Right lung (tissue), 5 donors: ENCODE data around the gene LINGO3. TPM values are rescaled to one million over a fixed set of nuclear protein-coding genes. Genes with fewer than 3 reads are reported as not detected.
A peak's percentile ranks its signal among the peaks of the same experiment; 100 is the strongest.

Experiments
- DNase-seq, 2 donors: peaks; one replicate each; pipeline ENCODE4 v3.0.0-alpha.2; 2013
- polyA plus RNA-seq, 5 donors: library from polyadenylated mRNA; unstranded; fragments of 120-200 nt; gene quantifications; one replicate each; pipeline versions ENCODE4 v1.2.1 to v1.2.3, GENCODE V29; 2013; ENCODE audit warnings: inconsistent platforms in 1 of 5, low replicate concordance in 1 of 5; ENCODE audit not compliant: insufficient read length in 5 of 5, insufficient read depth in 1 of 5

Gene LINGO3
- polyA plus RNA-seq, 5 donors = 0.08 to 0.16 (median 0.08) TPM; not detected in 2

DNA sequence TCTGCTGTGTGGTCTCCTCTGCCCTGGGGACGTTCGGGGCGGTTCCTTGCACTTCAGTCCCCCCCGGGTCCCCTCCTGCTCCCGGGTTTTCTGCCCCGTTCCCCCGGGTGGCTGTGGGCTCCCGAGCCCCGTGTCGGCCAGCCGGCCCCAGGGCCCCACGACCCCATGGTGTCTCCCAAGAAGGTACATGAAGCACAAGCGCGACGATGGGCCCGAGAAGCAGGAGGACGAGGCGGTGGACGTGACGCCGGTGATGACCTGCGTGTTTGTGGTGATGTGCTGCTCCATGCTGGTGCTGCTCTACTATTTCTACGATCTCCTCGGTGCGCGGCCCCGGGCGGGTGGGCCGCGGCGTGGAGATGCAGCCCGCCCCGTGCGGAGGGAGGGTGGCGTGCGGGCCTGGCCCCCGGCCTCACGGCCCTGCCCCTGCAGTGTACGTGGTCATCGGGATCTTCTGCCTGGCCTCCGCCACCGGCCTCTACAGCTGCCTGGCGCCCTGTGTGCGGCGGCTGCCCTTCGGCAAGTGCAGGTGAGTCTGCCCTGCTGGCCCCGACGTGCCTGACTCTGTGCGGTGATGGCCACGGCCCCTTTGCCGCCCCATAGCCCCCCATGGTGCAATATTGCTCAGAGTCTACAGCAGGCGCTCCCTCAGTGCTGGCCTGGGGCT is 31.8 kb upstream of the LINGO3 start:
- DNase-seq = no peak

GRCh38 chr19:2338751-2339643 is 31.0 kb upstream of the LINGO3 start:
- no peak for DNase-seq

GRCh38 chr19:2338055-2338615 is 30.2 kb upstream of the LINGO3 start:
- DNase-seq = no peak

- DNase-seq = no peak
Measured at GRCh38 chr19:2337329-2337707, 29.4 kb upstream of the LINGO3 start.

- DNase-seq = no peak
Measured at GRCh38 chr19:2336528-2337328, 28.8 kb upstream of the LINGO3 start.

DNA sequence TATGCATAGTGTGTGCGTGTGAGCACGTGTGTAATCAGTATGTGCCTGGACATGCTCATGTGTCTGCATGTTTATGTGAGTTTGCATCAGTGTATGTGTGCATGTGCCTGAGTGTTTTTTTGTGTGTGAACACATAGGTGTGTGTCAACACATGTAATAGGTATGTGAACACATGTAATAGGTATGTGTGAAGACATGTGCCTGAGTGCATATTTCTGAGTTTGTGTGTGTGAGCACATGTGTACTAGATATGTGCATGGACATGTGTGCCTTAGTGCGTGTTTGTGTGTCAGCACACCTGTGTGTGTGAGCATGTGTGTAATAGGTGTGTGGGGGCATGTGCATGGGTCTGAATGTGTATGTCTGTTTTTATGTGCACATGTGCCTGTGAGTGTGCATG is 27.9 kb upstream of the LINGO3 start:
- DNase-seq = no peak

- no peak for DNase-seq
Measured at GRCh38 chr19:2334986-2335846, 27.3 kb upstream of the LINGO3 start.

GRCh38 chr19:2334426-2334825 is 26.5 kb upstream of the LINGO3 start:
- DNase-seq = no peak

DNA sequence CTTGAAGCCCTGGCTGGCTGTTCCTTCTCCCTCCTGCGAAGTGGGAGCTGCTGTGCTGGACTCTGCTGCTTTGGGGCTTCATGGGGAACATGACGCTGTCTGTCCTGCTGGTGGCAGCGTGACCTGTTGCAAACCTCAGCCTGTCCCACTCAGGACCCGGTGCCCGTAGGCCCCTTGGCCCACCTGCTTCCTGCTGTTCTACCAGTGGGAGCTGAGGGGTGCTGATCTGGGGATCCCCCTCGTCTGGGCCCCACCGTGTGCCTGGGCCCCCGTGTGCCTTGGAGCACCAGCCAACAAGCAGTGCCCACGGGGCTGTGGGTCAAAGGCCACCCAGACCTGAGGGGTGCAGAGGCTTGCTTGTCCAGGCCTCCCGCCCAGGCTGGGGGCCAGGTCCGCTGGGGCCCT is 25.9 kb upstream of the LINGO3 start:
- DNase-seq = no peak

DNA sequence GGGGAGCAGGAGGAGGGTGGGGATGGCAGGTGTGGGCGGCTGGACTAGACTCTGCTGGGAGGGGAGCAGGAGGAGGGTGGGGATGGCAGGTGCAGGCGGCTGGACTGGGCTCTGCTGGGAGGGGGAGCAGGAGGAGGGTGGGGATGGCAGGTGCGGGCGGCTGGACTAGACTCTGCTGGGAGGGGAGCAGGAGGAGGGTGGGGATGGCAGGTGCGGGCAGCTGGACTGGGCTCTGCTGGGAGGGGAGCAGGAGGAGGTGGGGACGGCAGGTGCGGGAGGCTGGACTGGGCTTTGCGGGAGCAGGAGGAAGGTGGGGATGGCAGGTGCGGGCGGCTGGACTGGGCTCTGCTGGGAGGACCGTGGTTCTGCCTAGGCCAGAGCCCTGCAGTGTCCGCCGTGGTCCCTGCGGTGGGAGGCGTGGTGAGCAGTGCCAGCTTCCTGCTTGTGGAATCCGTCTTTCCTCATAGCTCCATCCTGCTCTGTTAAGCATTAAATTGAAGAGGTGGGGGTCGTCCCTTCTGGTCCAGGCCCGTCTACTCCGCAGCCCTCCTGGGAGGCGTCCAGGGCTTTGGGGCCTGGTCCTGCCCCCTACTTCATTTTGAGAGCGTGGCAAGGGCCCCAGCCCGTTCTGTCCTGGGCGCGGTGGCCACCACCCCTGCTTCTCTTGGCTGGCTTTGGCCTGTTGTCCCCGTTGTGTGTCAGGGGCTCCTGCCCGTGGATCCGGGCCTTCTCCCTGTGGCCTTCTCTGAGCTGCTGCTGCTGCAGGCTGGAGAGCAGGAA is 25.3 kb upstream of the LINGO3 start:
- DNase-seq = no peak

DNA sequence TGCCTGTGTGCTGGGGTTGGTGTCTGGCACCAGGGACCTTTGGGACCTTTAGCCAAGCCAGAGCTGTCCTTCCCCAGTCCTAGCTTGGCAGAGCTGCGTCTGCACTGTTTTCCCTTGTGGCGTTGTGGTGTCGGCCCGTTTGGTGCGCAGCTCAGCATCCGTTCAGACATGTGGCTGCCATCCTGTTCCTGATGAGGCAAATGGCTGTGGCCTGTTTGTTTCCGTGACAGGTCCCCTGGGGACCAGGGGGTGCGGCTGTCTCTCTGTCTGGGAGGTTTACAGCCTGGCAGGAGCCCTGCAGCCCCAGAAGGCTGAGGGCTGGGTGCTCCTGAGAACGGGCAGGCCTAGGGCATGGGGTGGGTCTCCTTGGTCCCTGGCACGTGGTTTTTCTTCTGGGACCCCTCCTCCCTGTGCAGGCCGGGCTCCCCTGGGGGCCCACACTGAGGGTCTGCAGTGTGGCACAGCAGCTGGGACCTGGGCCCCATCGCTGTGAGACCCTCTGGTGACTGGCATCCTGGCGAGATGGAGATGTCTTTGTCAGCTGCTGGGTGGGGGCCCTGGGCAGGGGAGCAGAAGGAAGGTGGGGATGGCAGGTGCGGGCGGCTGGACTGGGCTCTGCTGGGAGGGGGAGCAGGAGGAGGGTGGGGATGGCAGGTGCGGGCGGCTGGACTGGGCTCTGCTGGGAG is 24.5 kb upstream of the LINGO3 start:
- DNase-seq = no peak

- DNase-seq = no peak
Measured at GRCh38 chr19:2331601-2332246, 23.8 kb upstream of the LINGO3 start.

DNA sequence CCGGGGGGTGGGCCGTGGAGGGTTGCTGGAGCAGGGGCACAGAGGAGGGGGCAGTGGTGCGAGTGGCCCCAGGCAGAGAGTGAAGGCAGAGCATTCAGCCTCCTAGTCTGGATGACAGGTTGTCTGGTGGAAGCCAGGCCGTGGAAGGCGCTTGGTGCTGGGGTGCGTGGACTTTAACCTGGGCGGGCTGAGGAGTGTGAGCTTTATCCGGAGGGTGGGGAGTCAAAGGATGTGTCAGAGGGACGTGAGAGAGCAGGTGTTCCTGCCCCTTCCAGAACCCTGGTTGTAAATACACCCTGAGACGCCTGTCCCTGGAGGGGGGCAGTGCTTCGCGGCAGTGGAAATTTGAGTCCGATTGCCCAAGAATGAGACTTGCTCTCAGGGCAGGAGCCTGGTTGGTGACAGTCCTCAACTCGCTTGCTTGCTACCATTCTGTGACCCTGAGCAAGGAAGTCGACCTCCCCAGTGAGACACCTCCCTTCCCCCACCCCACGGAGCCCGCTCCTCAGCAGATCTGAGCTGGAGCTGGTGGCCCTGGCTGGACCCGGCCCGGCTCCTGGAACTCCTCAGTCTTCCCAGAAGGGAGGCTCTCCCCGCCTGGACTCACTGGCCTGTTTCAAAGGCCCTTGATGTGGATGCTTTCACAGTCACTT is 22.8 kb upstream of the LINGO3 start:
- DNase-seq = no peak

DNA sequence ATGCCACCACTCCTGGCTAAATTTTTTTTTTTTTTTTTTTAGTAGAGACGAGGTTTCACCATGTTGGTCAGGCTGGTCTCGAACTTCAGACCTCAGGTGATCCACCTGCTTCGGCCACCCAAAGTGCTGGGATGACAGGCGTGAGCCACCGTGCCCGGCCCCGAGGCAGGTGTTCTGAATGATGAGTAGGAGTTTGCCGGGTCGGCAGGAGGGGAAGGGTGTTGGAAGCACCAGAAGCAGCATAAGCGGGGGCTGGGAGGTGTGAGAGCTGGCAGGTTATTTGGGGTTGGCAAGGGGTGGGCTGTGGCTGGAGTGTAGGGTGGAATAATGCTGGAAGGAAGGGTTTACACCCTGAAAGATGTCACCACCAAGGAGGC is 22.3 kb upstream of the LINGO3 start:
- no peak for DNase-seq

DNA sequence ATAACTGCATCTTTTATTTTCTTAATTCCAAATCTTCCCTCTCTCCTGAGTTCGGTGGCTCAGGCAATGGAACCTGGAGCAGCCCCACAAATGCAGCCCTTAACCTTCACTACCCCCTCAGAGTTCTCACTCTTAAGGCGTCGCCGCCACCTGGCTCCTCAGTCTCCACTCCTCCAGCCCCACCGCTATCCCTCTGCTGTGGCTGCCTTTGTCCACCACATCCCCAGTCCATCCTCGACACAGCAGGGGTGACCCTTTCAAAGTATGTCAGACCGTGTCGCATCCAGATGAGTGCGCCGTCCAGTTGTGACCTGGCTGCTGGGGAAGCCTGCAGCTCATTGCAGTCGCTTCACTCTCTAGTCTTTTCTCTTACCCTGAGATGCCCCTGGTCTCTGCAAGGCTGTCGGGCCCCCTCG is 21.6 kb upstream of the LINGO3 start:
- no peak for DNase-seq

DNA sequence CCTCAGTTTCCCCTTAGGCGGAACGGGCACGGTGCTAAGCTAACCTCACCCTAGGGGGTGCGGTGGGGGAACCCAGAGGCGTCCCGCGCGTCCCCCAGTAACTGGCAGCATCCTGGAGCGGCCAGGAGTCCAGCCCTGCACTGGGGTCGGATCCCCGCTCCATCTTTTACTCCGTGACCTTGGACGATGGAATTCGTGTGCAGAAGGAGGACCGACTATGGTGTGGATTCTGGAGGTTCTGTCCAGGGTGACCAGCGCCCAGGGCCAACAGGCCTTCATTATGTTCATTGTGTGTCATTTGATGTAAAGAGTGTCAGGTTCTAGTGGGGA is 21.2 kb upstream of the LINGO3 start:
- DNase-seq = no peak

- peak; percentile 92 to 93 for DNase-seq
Measured at GRCh38 chr19:2328401-2329148, 20.6 kb upstream of the LINGO3 start, which contains the start of the genes LSM7 and SPPL2B. LSM7 (minus strand) TSS chr19:2328586; CDS start chr19:2328566, 20 bp downstream. SPPL2B (plus strand) TSS chr19:2328684; CDS start chr19:2328710, 26 bp downstream.
